GM18517 (cell line): ENCODE measurements around the gene SFT2D1.

Source experiments
- ATAC-seq: cut with Tn5 transposase; IDR thresholded peaks from one replicate; pipeline ENCODE4 v1.9.1; 2021; ENCODE audit warnings: mild to moderate bottlenecking, moderate library complexity; ENCODE audit not compliant: unreplicated experiment

Gene SFT2D1

DNA sequence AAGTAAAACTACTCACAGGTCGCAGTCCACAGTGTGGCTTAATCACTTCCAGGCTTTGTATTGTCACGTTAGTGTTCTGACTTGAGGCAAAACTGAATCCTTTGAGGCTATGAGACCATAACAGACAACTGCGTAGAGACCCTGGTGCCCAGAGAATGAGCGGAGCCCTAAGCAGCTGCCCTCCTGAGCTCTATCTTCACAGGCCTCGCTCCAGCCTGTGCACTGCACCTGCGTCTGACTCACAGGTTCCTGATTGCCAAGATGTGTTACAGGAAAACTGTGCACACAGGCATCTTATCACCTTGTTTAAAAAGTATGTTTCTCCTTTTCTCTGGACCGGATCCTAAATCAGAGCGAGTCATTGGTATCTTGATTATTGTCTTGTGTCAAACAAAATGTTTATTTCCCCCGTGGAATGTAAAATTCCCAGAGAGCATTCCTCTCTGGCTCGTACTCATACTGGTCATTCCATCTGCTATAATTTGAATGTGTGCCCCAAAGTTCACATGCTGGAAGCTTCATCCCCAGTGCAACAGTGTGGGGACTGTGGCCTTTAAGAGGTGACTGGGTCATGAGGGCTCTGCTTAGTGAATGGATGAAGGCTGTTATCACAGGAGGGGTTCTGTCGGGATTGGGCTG, 59.8 kb downstream of the SFT2D1 start:
- ATAC-seq: no peak

DNA sequence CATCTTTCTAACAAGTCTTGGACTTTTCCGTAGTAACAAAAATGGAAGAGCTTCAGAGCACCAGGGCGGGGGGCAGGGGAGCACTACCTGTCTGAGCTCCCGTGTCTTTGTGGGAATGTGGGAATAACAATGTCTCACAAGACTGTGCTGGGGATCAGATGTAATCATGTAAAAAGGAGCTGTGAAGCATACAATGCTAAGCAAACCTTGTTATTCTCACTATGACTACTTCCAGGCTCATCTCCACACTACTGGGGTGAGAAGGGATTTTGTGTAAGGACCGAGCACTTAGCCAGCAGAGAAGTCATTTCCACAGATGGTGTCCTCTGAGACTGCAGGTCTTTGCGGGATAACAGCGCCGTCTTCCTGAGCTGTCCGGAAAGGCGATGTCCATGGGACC, 61.2 kb downstream of the SFT2D1 start:
- no peak for ATAC-seq

DNA sequence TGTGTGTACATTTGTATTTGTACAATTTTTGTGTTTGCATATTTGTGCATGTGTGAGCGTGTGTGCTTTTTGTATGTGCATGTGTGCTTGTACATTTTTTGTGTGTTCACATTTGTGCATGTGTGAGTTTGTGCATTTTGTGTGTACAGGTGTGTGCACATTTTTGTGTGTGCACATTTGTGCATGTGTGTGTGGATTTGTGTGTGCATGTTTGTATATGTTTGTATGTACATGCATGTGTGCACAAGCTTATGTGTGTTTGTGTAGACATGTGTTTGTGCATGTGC, 63.0 kb downstream of the SFT2D1 start:
- no peak for ATAC-seq

DNA sequence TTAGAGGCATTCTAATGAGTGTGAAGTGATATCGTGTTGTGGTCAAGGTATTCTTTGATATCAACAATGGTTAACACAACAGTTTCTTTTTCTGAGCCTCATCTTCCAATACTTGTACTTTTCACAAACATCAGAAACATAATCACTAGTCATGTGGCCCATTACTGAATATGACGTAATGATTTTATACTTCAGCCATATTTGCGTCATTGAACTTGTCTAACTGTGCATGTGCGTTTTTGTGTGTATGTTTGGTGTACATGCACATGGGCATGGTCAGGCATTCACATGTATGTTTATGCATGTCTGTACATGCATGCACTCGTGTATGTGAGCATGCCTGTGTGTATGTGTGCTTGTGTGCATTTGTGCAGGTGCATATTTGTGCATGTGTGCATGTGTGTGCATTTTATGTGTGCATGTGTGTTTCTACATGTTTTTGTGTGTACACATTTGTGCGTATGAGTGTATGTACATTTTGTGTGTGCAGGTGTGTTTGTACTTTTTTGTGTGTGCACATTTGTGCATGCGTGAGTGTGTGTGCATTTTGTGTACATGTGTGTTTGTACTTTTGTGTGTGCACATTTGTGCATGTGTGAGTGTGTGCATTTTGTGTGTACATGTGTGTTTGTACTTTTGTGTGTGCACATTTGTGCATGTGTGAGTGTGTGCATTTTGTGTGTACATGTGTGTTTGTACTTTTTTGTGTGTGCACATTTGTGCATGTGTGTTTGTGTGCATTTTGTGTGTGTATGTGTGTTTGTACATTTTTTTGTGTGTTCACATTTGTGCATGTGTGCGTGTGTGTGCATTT, 63.6 kb downstream of the SFT2D1 start:
- no peak for ATAC-seq

DNA sequence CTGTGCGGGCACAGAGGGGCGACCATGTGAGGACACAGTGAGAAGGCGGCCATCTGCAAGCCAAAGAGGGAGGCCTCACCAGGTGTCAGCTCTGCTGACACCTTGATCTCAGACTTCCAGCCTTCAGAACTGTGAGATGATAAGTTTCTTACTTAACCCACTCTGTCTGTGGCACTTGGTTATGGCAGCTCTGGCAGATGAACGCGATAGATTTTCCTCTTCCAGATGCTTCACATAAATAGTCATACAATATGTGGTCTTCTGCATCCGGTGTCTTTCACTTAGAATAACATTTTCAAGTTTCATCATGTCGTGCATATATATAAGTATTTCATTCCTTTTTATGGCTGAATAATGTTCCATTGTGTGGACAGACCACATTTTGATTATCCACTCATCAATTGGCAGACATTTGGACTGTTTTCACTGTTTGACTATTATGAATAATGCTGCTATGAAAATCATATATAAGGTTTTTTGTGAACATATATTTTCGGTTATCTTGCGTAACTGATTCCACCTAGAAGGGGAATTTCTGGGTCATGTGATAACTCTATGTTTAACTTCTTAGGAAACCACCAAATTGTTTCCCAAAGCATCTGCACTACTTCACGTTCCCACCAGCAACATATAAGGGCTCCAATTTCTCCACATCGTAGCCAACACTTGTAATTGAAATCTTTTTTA, 64.3 kb downstream of the SFT2D1 start:
- no peak for ATAC-seq

DNA sequence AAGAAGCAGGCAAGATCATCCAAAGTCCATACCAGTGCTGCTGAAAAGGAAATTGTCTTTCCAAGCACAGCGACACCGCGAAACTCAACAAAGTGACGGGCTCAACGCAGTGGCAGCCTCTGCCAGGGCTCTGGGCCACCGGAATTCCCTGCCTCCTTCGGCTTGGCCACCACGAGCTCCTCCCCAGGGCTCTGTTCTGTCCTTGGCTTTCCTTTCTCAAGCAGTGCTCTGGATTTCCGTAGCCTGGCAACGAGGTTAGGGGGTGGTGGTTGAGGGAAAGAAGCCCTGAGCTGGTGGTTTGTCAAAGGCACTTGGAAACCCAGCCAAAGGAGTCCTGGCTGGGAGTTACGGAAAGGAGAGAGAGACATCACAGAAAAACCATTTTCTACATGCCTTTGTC, 65.3 kb downstream of the SFT2D1 start:
- no peak for ATAC-seq

DNA sequence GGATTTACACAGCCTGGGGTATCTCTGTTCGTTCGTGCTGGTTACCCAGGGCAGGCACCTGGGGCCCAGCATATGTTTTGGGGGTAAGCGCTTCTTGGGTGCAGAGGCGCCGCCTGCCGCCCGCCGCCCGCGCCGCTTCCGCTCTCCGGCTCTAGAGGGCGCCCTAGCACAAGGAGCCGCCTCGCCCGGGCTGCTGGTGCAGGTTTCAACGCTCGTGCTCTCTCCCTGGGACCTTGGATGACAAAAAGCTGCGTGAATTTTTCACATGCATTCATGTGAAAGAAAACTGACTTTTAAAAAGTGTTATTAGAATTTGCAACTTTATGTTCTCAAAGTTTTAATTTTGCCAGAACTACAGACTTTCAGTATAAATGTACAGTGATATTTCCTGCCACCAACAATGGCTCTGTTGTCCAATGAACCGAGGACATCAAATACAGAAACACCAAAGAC, 66.6 kb downstream of the SFT2D1 start:
- ATAC-seq: peak; percentile 79

DNA sequence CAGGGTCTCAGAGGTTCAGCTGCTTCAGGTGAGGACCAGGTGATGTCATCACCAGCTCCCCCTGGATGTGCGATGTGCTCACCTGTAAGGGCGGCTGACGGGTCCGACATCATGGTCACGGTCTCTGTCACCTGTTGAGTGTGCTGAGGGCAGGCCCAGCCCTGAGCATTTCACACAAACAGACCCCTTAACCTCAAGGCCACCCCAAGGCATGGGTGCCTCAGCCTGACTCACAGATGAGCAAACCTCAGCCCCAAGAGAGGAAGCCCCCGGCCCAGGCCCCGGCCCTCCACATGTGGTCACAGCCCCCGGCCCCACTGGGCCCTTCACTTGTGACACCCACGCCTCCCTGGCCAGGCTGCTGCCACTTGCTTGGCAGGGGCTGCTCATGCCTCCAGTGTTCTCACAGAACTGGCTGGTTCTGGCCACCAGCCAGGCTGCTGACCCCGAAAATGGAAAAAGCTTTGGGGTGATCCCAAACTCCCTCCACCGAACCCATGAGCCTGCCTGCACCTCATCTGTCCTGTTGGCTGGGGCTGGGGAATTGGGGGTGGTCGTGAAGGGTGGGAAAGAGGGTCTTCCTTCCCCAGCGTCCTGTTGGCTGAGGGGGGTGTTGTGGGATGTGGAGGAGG, 67.5 kb downstream of the SFT2D1 start:
- no peak for ATAC-seq

DNA sequence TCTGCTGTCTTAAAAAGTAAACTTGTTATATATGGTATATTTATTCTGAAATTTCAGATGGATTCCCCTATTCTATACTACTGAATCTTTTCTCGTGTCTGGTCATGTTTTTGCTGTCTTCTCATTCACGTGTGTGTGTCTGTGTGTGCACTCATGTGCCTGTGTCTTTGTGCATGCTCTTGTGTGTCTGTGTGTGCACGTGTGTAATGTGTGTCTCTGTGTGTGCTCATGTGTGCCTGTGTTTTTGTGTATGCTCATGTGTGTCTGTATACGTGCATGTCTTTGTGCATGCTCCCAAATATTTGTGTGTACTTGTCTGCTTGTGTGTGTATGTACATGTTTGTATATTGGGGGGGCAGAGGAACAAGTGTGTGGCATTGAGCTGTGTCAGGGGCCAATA, 68.2 kb downstream of the SFT2D1 start:
- no peak for ATAC-seq

DNA sequence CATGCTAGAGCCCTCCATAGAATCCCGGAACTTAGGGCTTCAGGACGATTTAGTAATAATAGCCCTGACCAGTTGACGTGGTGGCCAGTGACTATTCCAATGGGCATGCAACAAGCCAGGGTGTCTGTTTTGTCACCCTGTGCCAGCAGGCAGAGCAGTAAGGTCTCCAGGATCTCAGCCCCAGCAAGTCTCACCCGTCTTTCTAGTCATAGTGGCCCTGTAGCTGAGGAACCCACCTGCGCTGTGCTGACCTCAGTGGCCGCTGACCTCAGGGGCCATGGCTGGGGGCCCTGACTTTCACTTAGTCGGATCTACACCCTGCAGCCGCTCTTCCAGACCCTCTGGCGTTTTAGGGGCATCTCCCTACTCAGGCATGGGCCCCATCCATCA, 71.0 kb downstream of the SFT2D1 start:
- ATAC-seq: no peak

DNA sequence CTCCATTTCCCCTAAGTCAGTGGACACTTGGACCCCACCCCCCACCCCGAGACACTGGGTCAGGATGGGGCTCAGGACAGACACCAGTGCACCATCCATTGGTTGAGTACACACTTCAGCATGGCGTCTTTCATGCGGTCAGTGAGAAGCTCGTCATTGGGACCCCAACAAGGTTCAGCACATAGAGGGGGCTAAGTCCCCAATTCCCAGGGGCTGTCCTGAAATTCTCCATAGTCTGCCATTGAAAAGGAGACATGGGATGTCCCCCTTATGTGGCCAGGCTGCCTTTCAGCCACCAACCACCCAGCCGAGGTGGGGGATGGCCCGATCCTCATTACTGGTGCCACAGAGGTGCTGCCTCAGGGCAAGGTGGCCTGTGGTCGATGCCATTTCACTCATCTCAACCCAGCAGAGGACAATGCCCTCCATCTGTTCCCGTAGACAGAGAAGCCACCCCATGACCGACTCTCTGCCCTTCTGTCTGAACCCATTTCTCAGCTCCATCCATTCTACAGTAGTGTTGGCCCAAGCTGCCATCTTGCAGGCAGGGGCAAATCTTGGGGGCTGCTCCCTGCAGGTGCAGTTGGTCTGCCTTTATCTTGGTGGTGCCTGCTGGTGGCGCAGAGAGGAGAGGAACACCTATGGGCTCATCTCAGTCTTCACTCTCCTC, 71.5 kb downstream of the SFT2D1 start:
- no peak for ATAC-seq
